Hepatocyte (in vitro differentiated cells): Measurements from ENCODE around the gene CD44.

Source experiments
- EZH2 ChIP-seq: fragments of 200-600 bp; sonication (generic); IDR thresholded peaks from 2 replicates; pipeline ENCODE4 v1.6.1; 2016; ENCODE audit warnings: antibody characterized with exemption, mild to moderate bottlenecking, borderline replicate concordance
- TF ChIP-seq, protein P1 (sequence below): fragments of 200-600 bp; sonication (generic); IDR thresholded peaks from 2 replicates; pipeline ENCODE4 v1.5.1; 2016; ENCODE audit warnings: antibody characterized with exemption, mild to moderate bottlenecking; ENCODE audit not compliant: poor library complexity

DNA sequence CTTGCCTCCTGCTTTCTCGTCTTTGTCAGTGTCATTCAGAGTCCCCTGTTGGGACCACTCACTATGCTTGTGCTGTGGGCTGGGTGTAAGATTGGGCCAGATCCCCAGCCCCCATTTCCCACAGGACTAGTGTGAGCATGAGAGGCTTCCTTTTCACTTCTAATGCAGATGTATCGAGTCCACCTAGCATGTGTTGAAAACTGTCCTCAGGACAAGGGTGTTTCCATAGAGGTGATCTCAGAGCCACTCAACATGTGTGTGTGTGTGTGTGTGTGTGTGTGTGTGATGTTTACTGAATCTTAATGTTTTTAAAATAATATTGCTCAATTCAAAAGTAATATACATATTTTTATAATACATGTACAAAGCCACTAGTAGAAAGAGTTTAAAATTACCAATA lies 11.4 kb upstream of the CD44 start:
- TF ChIP-seq, protein P1, sequence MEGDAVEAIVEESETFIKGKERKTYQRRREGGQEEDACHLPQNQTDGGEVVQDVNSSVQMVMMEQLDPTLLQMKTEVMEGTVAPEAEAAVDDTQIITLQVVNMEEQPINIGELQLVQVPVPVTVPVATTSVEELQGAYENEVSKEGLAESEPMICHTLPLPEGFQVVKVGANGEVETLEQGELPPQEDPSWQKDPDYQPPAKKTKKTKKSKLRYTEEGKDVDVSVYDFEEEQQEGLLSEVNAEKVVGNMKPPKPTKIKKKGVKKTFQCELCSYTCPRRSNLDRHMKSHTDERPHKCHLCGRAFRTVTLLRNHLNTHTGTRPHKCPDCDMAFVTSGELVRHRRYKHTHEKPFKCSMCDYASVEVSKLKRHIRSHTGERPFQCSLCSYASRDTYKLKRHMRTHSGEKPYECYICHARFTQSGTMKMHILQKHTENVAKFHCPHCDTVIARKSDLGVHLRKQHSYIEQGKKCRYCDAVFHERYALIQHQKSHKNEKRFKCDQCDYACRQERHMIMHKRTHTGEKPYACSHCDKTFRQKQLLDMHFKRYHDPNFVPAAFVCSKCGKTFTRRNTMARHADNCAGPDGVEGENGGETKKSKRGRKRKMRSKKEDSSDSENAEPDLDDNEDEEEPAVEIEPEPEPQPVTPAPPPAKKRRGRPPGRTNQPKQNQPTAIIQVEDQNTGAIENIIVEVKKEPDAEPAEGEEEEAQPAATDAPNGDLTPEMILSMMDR, result no peak
- TF ChIP-seq EZH2, result no peak
